Neural cell (in vitro differentiated cells): ENCODE results near the gene ADAP2.

Source experiments
- CTCF ChIP-seq: fragments of 450-650 bp; IDR thresholded peaks from 2 replicates; pipeline ENCODE4 v1.5.1; 2014; ENCODE audit warnings: antibody characterized with exemption, mild to moderate bottlenecking, moderate library complexity; ENCODE audit not compliant: poor library complexity, severe bottlenecking
- EZH2 ChIP-seq: fragments of 200-600, 300-800 bp; shearing (Covaris generic), sonication (generic); IDR thresholded peaks from 2 replicates; pipeline ENCODE4 v1.6.1; 2014; ENCODE audit warnings: antibody characterized with exemption, low read length, borderline replicate concordance, mild to moderate bottlenecking; ENCODE audit not compliant: insufficient read depth, poor library complexity, severe bottlenecking

GRCh38 chr17:30921544-30922196, at the start of gene ADAP2:
- TF ChIP-seq EZH2 = no peak
- no peak for TF ChIP-seq CTCF
